Thyroid gland (tissue), 4 donors: Measurements from ENCODE around the gene CD207. TPM values are rescaled to one million over a fixed set of nuclear protein-coding genes. Genes with fewer than 3 reads are reported as not detected.
"Not testable (repeated sequence)": the region's sequence is repeated elsewhere in the genome, so short reads cannot be mapped to it uniquely, and the experiment has no call there.

ENCODE experiments used
- DNase-seq, 2 donors: peaks; one replicate each; pipeline ENCODE4 v3.0.0-alpha.2; 2019
- H3K27ac ChIP-seq, 3 donors: fragments of 200-600 bp; sonication (generic); 1 replicate in 2 of 3; 2 replicates in 1 of 3; pipeline ENCODE4 v1.5.1; 2016 to 2019; ENCODE audit warnings: mild to moderate bottlenecking in 1 of 3, moderate library complexity in 1 of 3
- H3K27me3 ChIP-seq: fragments of 200-600 bp; sonication (generic); one replicate; pipeline ENCODE4 v1.5.1; 2019
- H3K36me3 ChIP-seq, 2 donors: fragments of 200-600 bp; sonication (generic); one replicate each; pipeline ENCODE4 v1.5.1; 2016 to 2019
- H3K4me1 ChIP-seq, 2 donors: fragments of 200-600 bp; sonication (generic); one replicate each; pipeline ENCODE4 v1.5.1; 2017 to 2019
- H3K4me3 ChIP-seq, 3 donors: fragments of 200-600 bp; sonication (generic); replicated peaks in 1 of 3; 1 replicate in 2 of 3; 2 replicates in 1 of 3; pipeline ENCODE4 v1.5.1; 2016; ENCODE audit warnings: mild to moderate bottlenecking in 1 of 3
- H3K9me3 ChIP-seq: fragments of 200-600 bp; sonication (generic); one replicate; pipeline ENCODE4 v1.5.1; 2017
- CTCF ChIP-seq, 6 experiments: fragments of 200-600 bp in 3 of 6; fragments of 450-650 bp in 3 of 6; sonication (generic) in 3 of 6; IDR thresholded peaks; one replicate each; pipeline ENCODE4 v1.5.1; 2016 to 2019; ENCODE audit warnings: antibody characterized with exemption in 6 of 6, mild to moderate bottlenecking in 2 of 6, inconsistent platforms in 1 of 6, moderate library complexity in 1 of 6
- POLR2A ChIP-seq, 2 donors: fragments of 450-650 bp; IDR thresholded peaks; one replicate each; pipeline ENCODE4 v1.6.1; 2017; ENCODE audit warnings: antibody characterized with exemption in 2 of 2, mild to moderate bottlenecking in 2 of 2, moderate library complexity in 1 of 2
- WGBS, 2 donors: methylation state at CpG; one replicate each; pipeline ENCODE4 v1.1.5; 2017; 5-methylcytosine and 5-hydroxymethylcytosine counted together
- intact Hi-C: fragments of 100-400 bp; cut with DNase I; formaldehyde crosslinking; loops from one replicate; pipeline ENCODE4 v1.15.1; 2023
- total RNA-seq, 4 donors: library from RNA; depleted of rRNA; stranded (reverse); fragments of >200 nt; gene quantifications; one replicate each; pipeline ENCODE4 v1.2.3, GENCODE V29; 2016

CD207 gene
- total RNA-seq = not detected

GRCh38 chr2:70835643-70836042 lies at the start of gene CD207:
TSS of gene CD207 (minus strand) at chr2:70835816. CDS start at chr2:70835776, 40 bp downstream.
- Histone ChIP-seq H3K4me1 (no peaks in the 10 kb centered on the region), H3K36me3 (no peaks in the 10 kb centered on the region), H3K27me3 (no peaks in the 10 kb centered on the region), H3K4me3 (no peak within 1 kb of the TSS), H3K27ac (no peak within 1 kb of the TSS), H3K9me3 (no peaks in the 10 kb centered on the region)
- no peak for TF ChIP-seq CTCF (IDR thresholded peaks at IDR 0.05)
- TF ChIP-seq POLR2A (IDR thresholded peaks at IDR 0.05) = no peak
- 76% methylated on average over 4 of the region's 4 CpGs for WGBS, 2 donors
- intact Hi-C loops = no loop called here
- no peak for DNase-seq

- 64 to 68% methylated on average over 3 of the region's 3 CpGs for WGBS, 2 donors
- H3K4me1 ChIP-seq, H3K9me3 ChIP-seq, H3K36me3 ChIP-seq, DNase-seq, intact Hi-C loops, H3K27ac ChIP-seq, H3K4me3 ChIP-seq, H3K27me3 ChIP-seq: not testable (repeated sequence)
Observed at GRCh38 chr2:70878543-70878942, 42.9 kb upstream of the CD207 start.

GRCh38 chr2:70876138-70876537 lies 40.5 kb upstream of the CD207 start:
- H3K27ac ChIP-seq, H3K27me3 ChIP-seq, DNase-seq, H3K4me3 ChIP-seq, H3K4me1 ChIP-seq, H3K36me3 ChIP-seq, H3K9me3 ChIP-seq, intact Hi-C loops: not testable (repeated sequence)
- WGBS, 2 donors = 76 to 78% methylated on average over 8 to 9 of the region's 9 CpGs

- intact Hi-C loops = loop anchor here (5.0 kb wide), 1 partner anchor 49 kb away; no protein-coding TSS in a partner anchor
- no peaks in the 10 kb centered on the region for H3K9me3 ChIP-seq
- no peak overlapping the region for H3K4me3 ChIP-seq
- H3K27me3 ChIP-seq = no peaks in the 10 kb centered on the region
- peaks cover 0 to 7% of the 10 kb centered on the region in 2 donors for H3K4me1 ChIP-seq
- no peak for DNase-seq
- TF ChIP-seq CTCF (IDR thresholded peaks at IDR 0.05) (no peak), POLR2A (IDR thresholded peaks at IDR 0.05) (no peak)
- 51 to 70% methylated on average over 4 of the region's 4 CpGs for WGBS, 2 donors
- no peak overlapping the region for H3K27ac ChIP-seq
- no peaks in the 10 kb centered on the region for H3K36me3 ChIP-seq
Observed at GRCh38 chr2:70873541-70873940, 37.9 kb upstream of the CD207 start.

GRCh38 chr2:70871398-70872211 lies 36.0 kb upstream of the CD207 start:
- H3K4me1 ChIP-seq = peaks cover 0 to 7% of the 10 kb centered on the region in 2 donors
- peak; percentile 74 to 91 (median 81) for TF ChIP-seq CTCF (IDR thresholded peaks at IDR 0.05)
- no peak for TF ChIP-seq POLR2A (IDR thresholded peaks at IDR 0.05)
- H3K9me3 ChIP-seq = no peaks in the 10 kb centered on the region
- no peak overlapping the region for H3K27ac ChIP-seq
- intact Hi-C loops = loop anchor here (5.0 kb wide), 1 partner anchor 51 kb away; no protein-coding TSS in a partner anchor
- H3K4me3 ChIP-seq = no peak overlapping the region
- 13 to 25% methylated on average over 20 to 32 of the region's 36 CpGs for whole genome bisulfite sequencing, 2 donors
- no peaks in the 10 kb centered on the region for H3K36me3 ChIP-seq
- H3K27me3 ChIP-seq = no peaks in the 10 kb centered on the region
- peak; percentile 80 to 86 for DNase-seq

- Histone ChIP-seq H3K9me3 (no peaks in the 10 kb centered on the region), H3K4me3 (no peak overlapping the region), H3K27ac (no peak overlapping the region), H3K4me1 (peaks cover 0 to 7% of the 10 kb centered on the region in 2 donors), H3K36me3 (no peaks in the 10 kb centered on the region), H3K27me3 (no peaks in the 10 kb centered on the region)
- no peak for DNase-seq
- TF ChIP-seq POLR2A (IDR thresholded peaks at IDR 0.05) (no peak), CTCF (IDR thresholded peaks at IDR 0.05) (no peak)
- intact Hi-C loops = loop anchor here (5.0 kb wide), 1 partner anchor 52 kb away; no protein-coding TSS in a partner anchor
- WGBS, 2 donors = 60 to 70% methylated on average over 5 of the region's 5 CpGs
Observed at GRCh38 chr2:70870790-70871189, 35.2 kb upstream of the CD207 start.
